Neural cell (in vitro differentiated cells): ENCODE results near the gene ZC3HAV1. TPM values are rescaled to one million over a fixed set of nuclear protein-coding genes. Genes with fewer than 3 reads are reported as not detected.

Source experiments
- H2AFZ ChIP-seq: fragments of 200-600, 300-800 bp; sonication (generic), shearing (Covaris generic); 2 replicates; pipeline ENCODE4 v1.6.0; 2014; ENCODE audit warnings: low read depth, mild to moderate bottlenecking, antibody characterized with exemption, low read length, moderate library complexity
- H3F3A ChIP-seq: fragments of 200-600 bp; shearing (Covaris generic); 2 replicates; pipeline ENCODE4 v1.6.1; 2016; ENCODE audit warnings: mild to moderate bottlenecking, moderate library complexity, mixed read lengths, antibody characterized with exemption, low read length; ENCODE audit not compliant: insufficient read depth, poor library complexity, severe bottlenecking
- H3K27ac ChIP-seq: fragments of 200-600, 300-800 bp; sonication (generic), shearing (Covaris generic); 2 replicates; pipeline ENCODE4 v1.5.1; 2014; ENCODE audit warnings: mild to moderate bottlenecking, low read length, moderate library complexity
- H3K27me3 ChIP-seq: fragments of 300-800, 200-600 bp; sonication (generic), shearing (Covaris generic); 2 replicates; pipeline ENCODE4 v1.6.0; 2014; ENCODE audit warnings: mild to moderate bottlenecking, low read depth, low read length, moderate library complexity; ENCODE audit not compliant: insufficient read depth
- H3K36me3 ChIP-seq: fragments of 300-800, 200-600 bp; sonication (generic), shearing (Covaris generic); 2 replicates; pipeline ENCODE4 v1.5.1; 2014; ENCODE audit warnings: mild to moderate bottlenecking, antibody characterized with exemption, low read length, moderate library complexity; ENCODE audit not compliant: insufficient read depth
- H3K4me2 ChIP-seq: fragments of 300-800, 200-600 bp; sonication (generic), shearing (Covaris generic); 2 replicates; pipeline ENCODE4 v1.6.0; 2014; ENCODE audit warnings: mild to moderate bottlenecking, low read length
- H3K4me3 ChIP-seq: fragments of 300-800, 200-600 bp; sonication (generic), shearing (Covaris generic); 2 replicates; pipeline ENCODE4 v1.5.1; 2014; ENCODE audit warnings: mild to moderate bottlenecking, low read length, moderate library complexity
- H3K79me2 ChIP-seq: fragments of 200-600 bp; shearing (Covaris generic); replicated peaks from 2 replicates; pipeline ENCODE4 v1.6.0; 2014; ENCODE audit warnings: mild to moderate bottlenecking, low read length, moderate library complexity; ENCODE audit not compliant: insufficient read depth
- H3K9ac ChIP-seq: fragments of 300-800, 200-600 bp; sonication (generic), shearing (Covaris generic); 2 replicates; pipeline ENCODE4 v1.6.1; 2016; ENCODE audit warnings: mild to moderate bottlenecking, low read length, mixed read lengths
- H3K9me2 ChIP-seq: fragments of 200-600 bp; shearing (Covaris generic); 2 replicates; pipeline ENCODE4 v1.6.1; 2016; ENCODE audit warnings: mild to moderate bottlenecking, low read length, mixed read lengths; ENCODE audit not compliant: insufficient read depth
- H3K9me3 ChIP-seq: fragments of 200-600, 300-800 bp; sonication (generic), shearing (Covaris generic); 2 replicates; pipeline ENCODE4 v1.6.1; 2016; ENCODE audit warnings: mild to moderate bottlenecking, mixed run types, low read length, moderate library complexity, mixed read lengths
- H4K20me1 ChIP-seq: fragments of 200-600 bp; shearing (Covaris generic); 2 replicates; pipeline ENCODE4 v1.6.1; 2016; ENCODE audit warnings: mild to moderate bottlenecking, mixed run types; ENCODE audit not compliant: insufficient read depth
- CTCF ChIP-seq: fragments of 450-650 bp; IDR thresholded peaks from 2 replicates; pipeline ENCODE4 v1.5.1; 2014; ENCODE audit warnings: antibody characterized with exemption, mild to moderate bottlenecking, moderate library complexity; ENCODE audit not compliant: poor library complexity, severe bottlenecking
- EP300 ChIP-seq: fragments of 450-650 bp; conservative IDR thresholded peaks from 2 replicates; pipeline ENCODE4 v1.6.1; 2014; ENCODE audit warnings: antibody characterized with exemption, mild to moderate bottlenecking, moderate library complexity; ENCODE audit not compliant: poor library complexity, severe bottlenecking
- EZH2 ChIP-seq: fragments of 200-600, 300-800 bp; shearing (Covaris generic), sonication (generic); IDR thresholded peaks from 2 replicates; pipeline ENCODE4 v1.6.1; 2014; ENCODE audit warnings: antibody characterized with exemption, low read length, borderline replicate concordance, mild to moderate bottlenecking; ENCODE audit not compliant: insufficient read depth, poor library complexity, severe bottlenecking
- MXI1 ChIP-seq: fragments of 450-650 bp; conservative IDR thresholded peaks from 2 replicates; pipeline ENCODE4 v1.6.1; 2014; ENCODE audit warnings: antibody characterized with exemption, mild to moderate bottlenecking; ENCODE audit not compliant: poor library complexity, severe bottlenecking
- POLR2AphosphoS5 ChIP-seq: IDR thresholded peaks from 2 replicates; pipeline ENCODE4 v1.6.1; 2012
- RAD21 ChIP-seq: fragments of 450-650 bp; conservative IDR thresholded peaks from 2 replicates; pipeline ENCODE4 v1.6.1; 2014; ENCODE audit warnings: antibody characterized with exemption, mild to moderate bottlenecking, moderate library complexity
- REST ChIP-seq: IDR thresholded peaks from 2 replicates; pipeline ENCODE4 v1.6.1; 2012; ENCODE audit warnings: borderline replicate concordance
- SMC3 ChIP-seq: fragments of 450-650 bp; conservative IDR thresholded peaks from 2 replicates; pipeline ENCODE4 v1.6.1; 2014; ENCODE audit warnings: antibody characterized with exemption, mild to moderate bottlenecking, moderate library complexity; ENCODE audit not compliant: poor library complexity
- TAF1 ChIP-seq: IDR thresholded peaks from 2 replicates; pipeline ENCODE4 v1.6.1; 2012; ENCODE audit warnings: low read depth
- polyA plus RNA-seq: library from polyadenylated mRNA; depleted of rRNA; stranded (reverse); fragments of >200 nt; gene quantifications from 2 replicates; pipeline ENCODE4 v1.2.3, GENCODE V29; 2014

ZC3HAV1 gene
- polyA plus RNA-seq, 1 donor from 2014 or later = 0.16 TPM

GRCh38 chr7:139133335-139134139, 24.0 kb upstream of the ZC3HAV1 start:
- no peaks in the 10 kb centered on the region for H3K36me3 ChIP-seq
- no peaks in the 10 kb centered on the region for H3K79me2 ChIP-seq
- no peaks in the 10 kb centered on the region for H3K9me2 ChIP-seq
- H4K20me1 ChIP-seq = no peaks in the 10 kb centered on the region
- H3K27me3 ChIP-seq = no peaks in the 10 kb centered on the region
- no peaks in the 10 kb centered on the region for H3K9me3 ChIP-seq
- peak overlapping the region; percentile 63 for H3K9ac ChIP-seq
- H3K4me3 ChIP-seq = peak overlapping the region; percentile 81
- TF ChIP-seq REST (peak; percentile 61), POLR2AphosphoS5 (peak; percentile 67), MXI1 (peak; percentile 97), TAF1 (peak; percentile 58), EZH2 (no peak), EP300 (no peak), CTCF (peak; percentile 17), SMC3 (peak; percentile 53), RAD21 (peak; percentile 42)
- H3K27ac ChIP-seq = peak overlapping the region; percentile 47
- H2AFZ ChIP-seq = peak overlapping the region; percentile 79
- no peaks in the 10 kb centered on the region for H3F3A ChIP-seq
- H3K4me2 ChIP-seq = peak overlapping the region; percentile 96

- Histone ChIP-seq H3K9ac (peak overlapping the region; percentile 63), H3F3A (no peaks in the 10 kb centered on the region), H3K27me3 (no peaks in the 10 kb centered on the region), H2AFZ (peak overlapping the region; percentile 79), H3K9me2 (no peaks in the 10 kb centered on the region), H3K4me3 (peak overlapping the region; percentile 81), H3K36me3 (no peaks in the 10 kb centered on the region), H3K9me3 (no peaks in the 10 kb centered on the region), H3K27ac (no peak overlapping the region), H3K79me2 (no peaks in the 10 kb centered on the region), H4K20me1 (no peaks in the 10 kb centered on the region), H3K4me2 (peak overlapping the region; percentile 52)
- no peak for TF ChIP-seq CTCF
- no peak for TF ChIP-seq REST
- no peak for TF ChIP-seq EP300
- no peak for TF ChIP-seq TAF1
- TF ChIP-seq SMC3 = no peak
- no peak for TF ChIP-seq RAD21
- TF ChIP-seq MXI1 = no peak
- no peak for TF ChIP-seq EZH2
- TF ChIP-seq POLR2AphosphoS5 = no peak
Measured at GRCh38 chr7:139132887-139133286, 23.4 kb upstream of the ZC3HAV1 start.
